CD14-positive monocyte (primary cell): ENCODE results near the gene TFPT. TPM values are rescaled to one million over a fixed set of nuclear protein-coding genes. Genes with fewer than 3 reads are reported as not detected.
A peak's percentile ranks its signal among the peaks of the same experiment; 100 is the strongest.
"Not testable (repeated sequence)": the region's sequence is repeated elsewhere in the genome, so short reads cannot be mapped to it uniquely, and the experiment has no call there.

ENCODE experiments used
- DNase-seq, 3 donors: peaks; one replicate each; pipeline ENCODE4 v3.0.0-alpha.2; 2011 to 2022
- H2AFZ ChIP-seq: 2 replicates; pipeline ENCODE4 v1.6.0; 2012; ENCODE audit warnings: mild to moderate bottlenecking, low read depth, low read length, inconsistent platforms; ENCODE audit not compliant: insufficient read depth, poor library complexity, severe bottlenecking
- H3K27ac ChIP-seq, 2 donors: 1 replicate in 1 of 2; 2 replicates in 1 of 2; pipeline ENCODE4 v1.5.1; 2012 to 2013; ENCODE audit warnings: low read length in 2 of 2, control low read depth in 1 of 2, inconsistent platforms in 1 of 2, low read depth in 1 of 2, mild to moderate bottlenecking in 1 of 2
- H3K27me3 ChIP-seq, 2 donors: one replicate each; pipeline versions ENCODE4 v1.6.0 to v1.6.1; 2011 to 2013; ENCODE audit warnings: low read length in 2 of 2; ENCODE audit not compliant: control insufficient read depth in 2 of 2, insufficient read depth in 2 of 2
- H3K36me3 ChIP-seq, 2 donors: replicated peaks in 1 of 2; 1 replicate in 1 of 2; 2 replicates in 1 of 2; pipeline versions ENCODE4 v1.5.1 to v1.6.1; 2012 to 2013; ENCODE audit warnings: low read length in 2 of 2, control low read depth in 1 of 2, inconsistent platforms in 1 of 2, mild to moderate bottlenecking in 1 of 2; ENCODE audit not compliant: insufficient read depth in 2 of 2, control insufficient read depth in 1 of 2
- H3K4me1 ChIP-seq, 2 donors: 1 replicate in 1 of 2; 2 replicates in 1 of 2; pipeline versions ENCODE4 v1.5.1 to v1.6.1; 2012 to 2013; ENCODE audit warnings: low read length in 2 of 2, control low read depth in 1 of 2, inconsistent platforms in 1 of 2, mild to moderate bottlenecking in 1 of 2, moderate library complexity in 1 of 2; ENCODE audit not compliant: insufficient read depth in 2 of 2, control insufficient read depth in 1 of 2
- H3K4me2 ChIP-seq: replicated peaks from 2 replicates; pipeline ENCODE3; 2012; ENCODE audit warnings: low read length, moderate library complexity, mild to moderate bottlenecking; ENCODE audit not compliant: poor library complexity, severe bottlenecking; ENCODE audit errors: extremely low read depth
- H3K4me3 ChIP-seq, 3 experiments: fragments of 200-600 bp in 1 of 3; sonication (generic) in 1 of 3; replicated peaks in 1 of 3; 1 replicate in 2 of 3; 2 replicates in 1 of 3; pipeline ENCODE4 v1.5.1; 2011 to 2013; ENCODE audit warnings: low read length in 3 of 3, mild to moderate bottlenecking in 3 of 3, control low read depth in 2 of 3, low read depth in 2 of 3, inconsistent platforms in 1 of 3, moderate library complexity in 1 of 3
- H3K79me2 ChIP-seq: 2 replicates; pipeline ENCODE4 v1.6.0; 2012; ENCODE audit warnings: mild to moderate bottlenecking, control low read depth, inconsistent platforms, low read length, moderate library complexity; ENCODE audit not compliant: insufficient read depth
- H3K9ac ChIP-seq: 2 replicates; pipeline ENCODE4 v1.6.0; 2017; ENCODE audit warnings: low read length, mild to moderate bottlenecking; ENCODE audit not compliant: insufficient read depth, poor library complexity, severe bottlenecking
- H3K9me3 ChIP-seq, 2 donors: replicated peaks in 1 of 2; 1 replicate in 1 of 2; 2 replicates in 1 of 2; pipeline versions ENCODE4 v1.5.1 to v1.6.1; 2012 to 2013; ENCODE audit warnings: low read length in 2 of 2, control low read depth in 1 of 2; ENCODE audit not compliant: control insufficient read depth in 1 of 2, insufficient read depth in 1 of 2
- H4K20me1 ChIP-seq: 2 replicates; pipeline ENCODE4 v1.6.0; 2012; ENCODE audit warnings: mild to moderate bottlenecking, low read length, control low read depth, moderate library complexity; ENCODE audit not compliant: insufficient read depth
- H3K27ac Mint-ChIP-seq, 7 donors: one replicate each; pipeline ENCODE4 v1.8.0; 2020; ENCODE audit warnings: mild to moderate bottlenecking in 7 of 7, mixed read lengths in 7 of 7, moderate library complexity in 6 of 7, inconsistent platforms in 2 of 7
- H3K27me3 Mint-ChIP-seq, 3 donors: one replicate each; pipeline ENCODE4 v1.8.0; 2021 to 2022; ENCODE audit warnings: low read depth in 3 of 3, mild to moderate bottlenecking in 3 of 3, mixed read lengths in 3 of 3, moderate library complexity in 3 of 3, inconsistent platforms in 1 of 3
- H3K36me3 Mint-ChIP-seq, 2 donors: one replicate each; pipeline ENCODE4 v1.8.0; 2020; ENCODE audit warnings: mixed read lengths in 2 of 2, inconsistent platforms in 1 of 2, mild to moderate bottlenecking in 1 of 2
- H3K4me1 Mint-ChIP-seq: one replicate; pipeline ENCODE4 v1.8.0; 2020; ENCODE audit warnings: mild to moderate bottlenecking, mixed read lengths
- H3K4me3 Mint-ChIP-seq, 2 donors: one replicate each; pipeline ENCODE4 v1.8.0; 2020; ENCODE audit warnings: mild to moderate bottlenecking in 2 of 2, mixed read lengths in 2 of 2, moderate library complexity in 1 of 2
- H3K9me3 Mint-ChIP-seq, 7 donors: one replicate each; pipeline ENCODE4 v1.8.0; 2020 to 2022; ENCODE audit warnings: mixed read lengths in 7 of 7, mild to moderate bottlenecking in 6 of 7, moderate library complexity in 6 of 7, inconsistent platforms in 2 of 7
- WGBS: methylation state at CpG from one replicate; pipeline ENCODE4 v1.1.5; 2013; ENCODE audit warnings: missing lambda C conversion rate; ENCODE audit not compliant: insufficient coverage; 5-methylcytosine and 5-hydroxymethylcytosine counted together
- intact Hi-C, 2 donors: fragments of 100-400 bp; cut with micrococcal nuclease; formaldehyde crosslinking; loops; one replicate each; pipeline versions ENCODE4 v1.15.0 to v1.15.1; 2023
- polyA plus RNA-seq, 3 donors: library from polyadenylated mRNA; depleted of rRNA in 1 of 3; unstranded in 2 of 3; stranded (reverse) in 1 of 3; fragments of 300-500 nt in 2 of 3; fragments of >200 nt in 1 of 3; fragmentation: Illumina TruSeq in 2 of 3; gene quantifications; 1 replicate in 2 of 3; 2 replicates in 1 of 3; pipeline ENCODE4 v1.2.3, GENCODE V29; 2012 to 2021
- TF ChIP-seq, protein P1 (sequence below): fragments of 200-600 bp; IDR thresholded peaks from one replicate; pipeline ENCODE4 v1.8.0; 2022; ENCODE audit warnings: antibody characterized with exemption, mild to moderate bottlenecking

TFPT gene
- polyA plus RNA-seq, 3 donors = 7.0 to 11.5 (median 9.5) TPM

DNA sequence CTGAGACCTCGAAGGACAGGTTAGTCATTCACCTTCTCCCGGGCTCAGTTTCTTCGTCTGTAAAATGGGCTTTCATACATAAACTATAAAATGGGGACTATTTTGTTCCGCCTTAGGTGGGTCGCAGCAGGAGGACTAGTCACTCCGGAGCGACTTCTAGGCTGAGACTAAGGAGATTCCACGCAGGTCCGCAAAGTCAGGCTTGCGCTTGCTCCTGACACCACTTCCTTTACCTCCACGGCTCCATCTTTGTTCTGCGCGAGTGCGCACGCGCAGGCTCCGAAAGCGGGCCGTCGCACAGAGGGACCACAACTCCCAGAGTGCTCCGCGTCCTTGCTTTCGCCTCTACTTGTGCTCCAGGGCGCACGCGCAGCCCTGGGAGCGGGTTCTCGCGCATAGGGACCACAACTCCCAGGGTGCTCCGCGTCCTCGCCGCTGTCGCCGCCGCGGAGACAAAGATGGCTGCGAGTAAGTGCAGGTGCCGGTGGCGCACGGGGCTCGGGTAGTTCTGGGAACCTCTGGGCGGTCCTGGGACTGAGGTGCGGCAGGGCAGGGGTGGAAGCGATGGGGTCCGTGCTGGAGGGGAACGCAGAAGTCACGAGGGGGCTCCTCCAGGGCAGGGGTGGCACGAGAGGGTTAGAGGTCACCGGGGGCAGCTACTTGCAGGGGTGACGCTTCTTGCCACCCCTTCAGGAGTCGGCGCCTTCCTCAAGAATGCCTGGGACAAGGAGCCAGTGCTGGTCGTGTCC, 12.9 kb downstream of the TFPT start, which contains the start of gene NDUFA3:
Gene NDUFA3 (plus strand): TSS at position 435 of the 749 bp plus-strand sequence. CDS start 24 bp downstream, at position 459.
- Histone ChIP-seq H2AFZ (peak within 1 kb of the TSS; percentile 91), H3K4me1 (peaks cover 55 to 59% of the 10 kb centered on the region in 2 donors), H3K27ac (peak within 1 kb of the TSS; percentile 73 to 87), H4K20me1 (peaks cover 8% of the 10 kb centered on the region), H3K9ac (peak within 1 kb of the TSS; percentile 80), H3K36me3 (peaks cover 19 to 23% of the 10 kb centered on the region in 2 donors), H3K79me2 (peaks cover 85% of the 10 kb centered on the region), H3K4me2 (peak within 1 kb of the TSS; percentile 88), H3K9me3 (no peaks in the 10 kb centered on the region), H3K27me3 (no peaks in the 10 kb centered on the region), H3K4me3 (peak within 1 kb of the TSS; percentile 51 to 97 (median 68))
- peak within 1 kb of the TSS; percentile 92 to 98 (median 98) for H3K27ac Mint-ChIP-seq
- WGBS = under 1% methylated on average over 50 of the region's 54 CpGs
- no peaks in the 10 kb centered on the region for H3K27me3 Mint-ChIP-seq
- peaks cover 49% of the 10 kb centered on the region for H3K4me1 Mint-ChIP-seq
- intact Hi-C loops = loop anchor here (1.0 to 2.0 kb wide), 3 partner anchors 13 to 35 kb away; partner anchors contain the start of genes CNOT3 (in 1 of the 2), PRPF31 (in 1 of the 2) and TFPT (in 1 of the 2)
- peaks cover 28 to 47% of the 10 kb centered on the region in 2 donors for H3K36me3 Mint-ChIP-seq
- peaks cover 0 to 2% (median 0%) of the 10 kb centered on the region in 7 donors for H3K9me3 Mint-ChIP-seq
- H3K4me3 Mint-ChIP-seq = peak within 1 kb of the TSS; percentile 95 to 98
- DNase-seq = peak; percentile 98 to 100 (median 99)
- TF ChIP-seq, protein P1, sequence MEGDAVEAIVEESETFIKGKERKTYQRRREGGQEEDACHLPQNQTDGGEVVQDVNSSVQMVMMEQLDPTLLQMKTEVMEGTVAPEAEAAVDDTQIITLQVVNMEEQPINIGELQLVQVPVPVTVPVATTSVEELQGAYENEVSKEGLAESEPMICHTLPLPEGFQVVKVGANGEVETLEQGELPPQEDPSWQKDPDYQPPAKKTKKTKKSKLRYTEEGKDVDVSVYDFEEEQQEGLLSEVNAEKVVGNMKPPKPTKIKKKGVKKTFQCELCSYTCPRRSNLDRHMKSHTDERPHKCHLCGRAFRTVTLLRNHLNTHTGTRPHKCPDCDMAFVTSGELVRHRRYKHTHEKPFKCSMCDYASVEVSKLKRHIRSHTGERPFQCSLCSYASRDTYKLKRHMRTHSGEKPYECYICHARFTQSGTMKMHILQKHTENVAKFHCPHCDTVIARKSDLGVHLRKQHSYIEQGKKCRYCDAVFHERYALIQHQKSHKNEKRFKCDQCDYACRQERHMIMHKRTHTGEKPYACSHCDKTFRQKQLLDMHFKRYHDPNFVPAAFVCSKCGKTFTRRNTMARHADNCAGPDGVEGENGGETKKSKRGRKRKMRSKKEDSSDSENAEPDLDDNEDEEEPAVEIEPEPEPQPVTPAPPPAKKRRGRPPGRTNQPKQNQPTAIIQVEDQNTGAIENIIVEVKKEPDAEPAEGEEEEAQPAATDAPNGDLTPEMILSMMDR = no peak

DNA sequence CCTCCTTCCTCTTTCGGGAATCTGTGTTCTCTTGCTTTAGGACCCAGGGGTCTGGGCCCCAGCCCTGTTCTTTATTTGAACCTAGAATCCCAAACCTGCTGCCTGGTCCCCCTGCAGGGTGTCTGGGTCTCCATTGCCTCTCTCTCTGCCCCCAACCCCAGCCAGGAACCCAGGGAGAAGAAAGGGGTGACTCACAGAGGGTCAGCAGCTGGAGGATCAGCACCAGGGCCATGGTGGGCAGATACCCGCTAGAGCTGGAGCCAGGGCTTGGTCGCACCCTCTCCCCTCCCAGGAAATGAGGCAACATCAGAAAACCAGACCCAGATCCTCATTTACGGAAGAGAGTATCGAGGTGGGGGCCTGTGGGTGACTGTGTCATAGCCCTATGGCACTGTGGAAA, 14.9 kb downstream of the TFPT start, which contains the start of gene OSCAR:
Gene OSCAR (minus strand): TSS at position 243 of the 400 bp plus-strand sequence. CDS start 11 bp downstream, at position 232.
- H3K9me3 ChIP-seq = no peaks in the 10 kb centered on the region
- peaks cover 63% of the 10 kb centered on the region for H3K4me1 Mint-ChIP-seq
- H3K79me2 ChIP-seq = peaks cover 92% of the 10 kb centered on the region
- H3K36me3 Mint-ChIP-seq = peaks cover 10 to 27% of the 10 kb centered on the region in 2 donors
- peak within 1 kb of the TSS; percentile 90 to 94 for H3K4me3 Mint-ChIP-seq
- H3K9ac ChIP-seq = peak within 1 kb of the TSS; percentile 84
- H3K27ac ChIP-seq = peak within 1 kb of the TSS; percentile 86 to 95
- intact Hi-C loops = no loop called here
- no peaks in the 10 kb centered on the region for H3K27me3 ChIP-seq
- H4K20me1 ChIP-seq = peaks cover 10% of the 10 kb centered on the region
- DNase-seq = peak; percentile 91 to 95 (median 93)
- H2AFZ ChIP-seq = peak within 1 kb of the TSS; percentile 70
- H3K9me3 Mint-ChIP-seq = no peaks in the 10 kb centered on the region
- H3K4me1 ChIP-seq = peaks cover 73 to 79% of the 10 kb centered on the region in 2 donors
- no CpG with 5 or more reads among the region's 5 CpGs for WGBS
- H3K4me2 ChIP-seq = peak within 1 kb of the TSS; percentile 88
- H3K27ac Mint-ChIP-seq = peak within 1 kb of the TSS; percentile 96 to 99 (median 98)
- H3K36me3 ChIP-seq = peaks cover 2 to 3% of the 10 kb centered on the region in 2 donors
- TF ChIP-seq, protein P1 = no peak
- H3K4me3 ChIP-seq = peak within 1 kb of the TSS; percentile 75 to 95 (median 92)
- peaks cover 0 to 3% (median 0%) of the 10 kb centered on the region in 3 donors for H3K27me3 Mint-ChIP-seq

- not testable (repeated sequence) for H3K9me3 Mint-ChIP-seq, DNase-seq, H3K9me3 ChIP-seq, H3K36me3 ChIP-seq, H3K27me3 Mint-ChIP-seq, H3K27me3 ChIP-seq, H2AFZ ChIP-seq
- H3K4me2 ChIP-seq = peak overlapping the region; percentile 83
- H3K4me1 ChIP-seq = peaks cover 80 to 86% of the 10 kb centered on the region in 2 donors
- peak overlapping the region; percentile 84 for H3K9ac ChIP-seq
- H3K4me3 ChIP-seq = peak overlapping the region; percentile 75 to 95 (median 92)
- Mint-ChIP-seq H3K27ac (peak overlapping the region; percentile 96 to 99 (median 98)), H3K4me3 (peak overlapping the region; percentile 90 to 94), H3K4me1 (peaks cover 62% of the 10 kb centered on the region), H3K36me3 (peaks cover 8 to 23% of the 10 kb centered on the region in 2 donors)
- 89% methylated on average over 3 of the region's 9 CpGs for WGBS
- H4K20me1 ChIP-seq = peaks cover 15% of the 10 kb centered on the region
- peak overlapping the region; percentile 86 to 95 for H3K27ac ChIP-seq
- peaks cover 93% of the 10 kb centered on the region for H3K79me2 ChIP-seq
- intact Hi-C loops = loop anchor here in 1 of 2 donors (10.0 kb wide), 1 partner anchor 55 kb away; no protein-coding TSS in a partner anchor
These were observed 15.6 kb downstream of the TFPT start for GRCh38 chr19:54099903-54100255.
